Measurements from ENCODE around the gene LCNL1. TPM values are rescaled to one million over a fixed set of nuclear protein-coding genes. Genes with fewer than 3 reads are reported as not detected.
A peak's percentile ranks its signal among the peaks of the same experiment; 100 is the strongest.

Gene LCNL1
- polyA plus RNA-seq, 1 donor (not counting 4 experiments of a cell fraction or from before 2014, with no cell fraction given), result not detected

GRCh38 chr9:136935651-136936050 is 47.1 kb upstream of the LCNL1 start:
- TF ChIP-seq CTCF (optimal IDR thresholded peaks at IDR 0.05 in 1 of 3, IDR thresholded peaks at IDR 0.05 in 1 of 3, conservative IDR thresholded peaks at IDR 0.05 in 1 of 3; ENCODE audit: extremely low read depth in 1 of 3, insufficient read depth in 2 of 3, low read length in 3 of 3), result no peak
- TF ChIP-seq EZH2 (IDR thresholded peaks at IDR 0.05; ENCODE audit: low read length), result no peak
- Histone ChIP-seq H3K36me3 (ENCODE audit: control insufficient read depth in 2 of 2, extremely low read depth in 1 of 2, insufficient read depth in 2 of 2, low read length in 2 of 2) (peaks cover 9 to 14% of the 10 kb centered on the region in 2 experiments), H3K9ac (ENCODE audit: control insufficient read depth, extremely low read depth, insufficient read depth, low read length) (no peak overlapping the region), H3K9me3 (ENCODE audit: control insufficient read depth, low read depth, low read length) (no peaks in the 10 kb centered on the region), H2AFZ (ENCODE audit: control insufficient read depth, low read length) (no peak overlapping the region), H3K79me2 (ENCODE audit: control insufficient read depth, insufficient read depth, low read length) (no peaks in the 10 kb centered on the region), H3K4me2 (ENCODE audit: control insufficient read depth, extremely low read depth, insufficient read depth, low read depth, low read length) (no peak overlapping the region), H4K20me1 (ENCODE audit: control insufficient read depth, extremely low read depth, insufficient read depth, low read length) (no peaks in the 10 kb centered on the region), H3K4me1 (ENCODE audit: control insufficient read depth, extremely low read depth, insufficient read depth, low read length) (no peaks in the 10 kb centered on the region), H3K4me3 (ENCODE audit: control insufficient read depth in 2 of 3, extremely low read depth in 1 of 3, insufficient read depth in 2 of 3, low read depth in 1 of 3, low read length in 3 of 3) (no peak overlapping the region), H3K9me1 (ENCODE audit: control insufficient read depth, extremely low read depth, insufficient read depth, low read length) (no peaks in the 10 kb centered on the region), H3K27ac (ENCODE audit: control insufficient read depth, insufficient read depth, low read length) (no peak overlapping the region), H3K27me3 (ENCODE audit: control insufficient read depth, extremely low read depth, insufficient read depth, low read length) (no peaks in the 10 kb centered on the region)
- dilution Hi-C loops (cut with MboI; ENCODE audit: extremely low pct_ligation_motif_present, low sequenced_read_pairs), result loop anchor here (25.0 kb wide), 1 partner anchor 123 kb away; the partner anchor contains the start of gene RABL6
- FAIRE-seq (no peak), DNase-seq (ENCODE audit: low read depth, low spot score) (no peak)

GRCh38 chr9:136936645-136937170 is 46.1 kb upstream of the LCNL1 start:
- no peaks in the 10 kb centered on the region for H3K27me3 ChIP-seq (ENCODE audit: control insufficient read depth, extremely low read depth, insufficient read depth, low read length)

More at GRCh38 chr9:136936645-136937170, 46.1 kb upstream of the LCNL1 start:
- TF ChIP-seq EZH2 (IDR thresholded peaks at IDR 0.05; ENCODE audit: low read length) (no peak), CTCF (optimal IDR thresholded peaks at IDR 0.05 in 1 of 3, IDR thresholded peaks at IDR 0.05 in 1 of 3, conservative IDR thresholded peaks at IDR 0.05 in 1 of 3; ENCODE audit: extremely low read depth in 1 of 3, insufficient read depth in 2 of 3, low read length in 3 of 3) (no peak)
- H3K79me2 ChIP-seq (ENCODE audit: control insufficient read depth, insufficient read depth, low read length), result peaks cover 6% of the 10 kb centered on the region
- H3K4me1 ChIP-seq (ENCODE audit: control insufficient read depth, extremely low read depth, insufficient read depth, low read length), result no peaks in the 10 kb centered on the region
- peaks cover 15 to 24% of the 10 kb centered on the region in 2 experiments for H3K36me3 ChIP-seq (ENCODE audit: control insufficient read depth in 2 of 2, extremely low read depth in 1 of 2, insufficient read depth in 2 of 2, low read length in 2 of 2)
- no peak overlapping the region for H3K27ac ChIP-seq (ENCODE audit: control insufficient read depth, insufficient read depth, low read length)
- FAIRE-seq, result peak; percentile 17
- dilution Hi-C loops (cut with MboI; ENCODE audit: extremely low pct_ligation_motif_present, low sequenced_read_pairs), result loop anchor here (25.0 kb wide), 1 partner anchor 124 kb away; the partner anchor contains the start of gene RABL6
- H3K9me1 ChIP-seq (ENCODE audit: control insufficient read depth, extremely low read depth, insufficient read depth, low read length), result no peaks in the 10 kb centered on the region
- H3K9me3 ChIP-seq (ENCODE audit: control insufficient read depth, low read depth, low read length), result no peaks in the 10 kb centered on the region
- H4K20me1 ChIP-seq (ENCODE audit: control insufficient read depth, extremely low read depth, insufficient read depth, low read length), result no peaks in the 10 kb centered on the region
- no peak overlapping the region for H3K4me3 ChIP-seq (ENCODE audit: control insufficient read depth in 2 of 3, extremely low read depth in 1 of 3, insufficient read depth in 2 of 3, low read depth in 1 of 3, low read length in 3 of 3)
- no peak for DNase-seq (ENCODE audit: low read depth, low spot score)
- no peak overlapping the region for H3K4me2 ChIP-seq (ENCODE audit: control insufficient read depth, extremely low read depth, insufficient read depth, low read depth, low read length)
- H3K9ac ChIP-seq (ENCODE audit: control insufficient read depth, extremely low read depth, insufficient read depth, low read length), result no peak overlapping the region
- no peak overlapping the region for H2AFZ ChIP-seq (ENCODE audit: control insufficient read depth, low read length)
